ENCODE data around the gene SPEF2. TPM values are rescaled to one million over a fixed set of nuclear protein-coding genes. Genes with fewer than 3 reads are reported as not detected.

The SPEF2 gene
- total and polyA plus RNA-seq, 10 of the 15 experiments (the other 5 are each of a cell fraction or from before 2014, with no cell fraction given): 0.03 to 2.0 (median 0.07) TPM; not detected in 3

GRCh38 chr5:35850967-35851680 is 233.5 kb downstream of the SPEF2 start:
- H3K4me3 ChIP-seq: no peak overlapping the region
- SMC1A ChIA-PET (ENCODE audit: uncharacterized antibody, unreplicated experiment): interaction anchor here (0.7 to 15.1 kb wide), 11 partner anchors 10 to 73 kb away, joined by 3 to 238 read pairs (median 5); no protein-coding TSS in a partner anchor
- in situ Hi-C loops (cut with MboI): no loop called here
- no peak overlapping the region for H2AFZ ChIP-seq (ENCODE audit: control insufficient read depth, low read depth, low read length)
- no peak overlapping the region for H3K4me2 ChIP-seq (ENCODE audit: control insufficient read depth, insufficient read depth)
- H3K4me1 ChIP-seq (ENCODE audit: control insufficient read depth, insufficient read depth, low read length): peaks cover 16% of the 10 kb centered on the region
- no peak for FAIRE-seq
- H4K20me1 ChIP-seq (ENCODE audit: control insufficient read depth, insufficient read depth): no peaks in the 10 kb centered on the region
- CTCF ChIA-PET: interaction anchor here (0.7 to 2.4 kb wide), 14 partner anchors 10 to 200 kb away, joined by 3 to 10 read pairs (median 5); no protein-coding TSS in a partner anchor
- no peak overlapping the region for H3K9ac ChIP-seq (ENCODE audit: control insufficient read depth, insufficient read depth, low read length)
- no peaks in the 10 kb centered on the region for H3K79me2 ChIP-seq (ENCODE audit: control insufficient read depth, insufficient read depth, low read length)
- intact Hi-C loops (cut with micrococcal nuclease; ENCODE audit: unreplicated experiment): loop anchor here (5.0 kb wide), 1 partner anchor 74 kb away; no protein-coding TSS in a partner anchor
- POLR2A ChIA-PET: interaction anchor here (0.8 to 1.1 kb wide), 3 partner anchors 47 to 57 kb away, joined by 3 to 4 read pairs (median 4); no protein-coding TSS in a partner anchor
- no TSS peak for BruUV-seq (replicated peaks)
- no peak overlapping the region for H3K27ac ChIP-seq (ENCODE audit: control insufficient read depth, insufficient read depth)
- no peak for DNase-seq (ENCODE audit: low read depth, low spot score)
- ATAC-seq: no peak
- WGBS (ENCODE audit: insufficient coverage, insufficient replicate concordance, low lambda C conversion rate, missing lambda C conversion rate): 33% methylated on average over 8 of the region's 8 CpGs
- TF ChIP-seq ETV6 (conservative IDR thresholded peaks at IDR 0.05 in 1 of 2, IDR thresholded peaks at IDR 0.05 in 1 of 2; ENCODE audit: borderline replicate concordance in 1 of 2, low read depth in 1 of 2) (no peak), PBX3 (IDR thresholded peaks at IDR 0.05; ENCODE audit: insufficient replicate concordance, low read depth, low read length) (no peak), CBX5 (IDR thresholded peaks at IDR 0.05; ENCODE audit: low read depth) (no peak), CEBPZ (IDR thresholded peaks at IDR 0.05; ENCODE audit: low read depth, low read length) (no peak), PAX8 (IDR thresholded peaks at IDR 0.05) (no peak)
- H3K27me3 ChIP-seq (replicated peaks in 1 of 2; ENCODE audit: control insufficient read depth in 2 of 2, insufficient read depth in 2 of 2, low read length in 1 of 2): no peaks in the 10 kb centered on the region
- RAD21 ChIA-PET (ENCODE audit: unreplicated experiment): interaction anchor here (0.6 to 2.6 kb wide), 8 partner anchors 9 to 198 kb away, joined by 3 to 12 read pairs (median 3); no protein-coding TSS in a partner anchor
- no peaks in the 10 kb centered on the region for H3K36me3 ChIP-seq (ENCODE audit: control insufficient read depth in 2 of 2, insufficient read depth in 2 of 2, low read length in 1 of 2)
- H3K9me3 ChIP-seq (replicated peaks; ENCODE audit: control insufficient read depth, insufficient read depth, low read length): peaks cover 4% of the 10 kb centered on the region; the same call in 1 of the 3 replicates
